Thyroid gland (tissue), 4 donors: ENCODE measurements around the gene SLC66A1.

Source experiments
- POLR2A ChIP-seq, 2 donors: fragments of 450-650 bp; IDR thresholded peaks; one replicate each; pipeline ENCODE4 v1.6.1; 2017; ENCODE audit warnings: antibody characterized with exemption in 2 of 2, mild to moderate bottlenecking in 2 of 2, moderate library complexity in 1 of 2
- TF ChIP-seq, protein P1 (sequence below), 6 experiments: fragments of 200-600 bp in 3 of 6; fragments of 450-650 bp in 3 of 6; sonication (generic) in 3 of 6; IDR thresholded peaks; one replicate each; pipeline ENCODE4 v1.5.1; 2016 to 2019; ENCODE audit warnings: antibody characterized with exemption in 6 of 6, mild to moderate bottlenecking in 2 of 6, inconsistent platforms in 1 of 6, moderate library complexity in 1 of 6

DNA sequence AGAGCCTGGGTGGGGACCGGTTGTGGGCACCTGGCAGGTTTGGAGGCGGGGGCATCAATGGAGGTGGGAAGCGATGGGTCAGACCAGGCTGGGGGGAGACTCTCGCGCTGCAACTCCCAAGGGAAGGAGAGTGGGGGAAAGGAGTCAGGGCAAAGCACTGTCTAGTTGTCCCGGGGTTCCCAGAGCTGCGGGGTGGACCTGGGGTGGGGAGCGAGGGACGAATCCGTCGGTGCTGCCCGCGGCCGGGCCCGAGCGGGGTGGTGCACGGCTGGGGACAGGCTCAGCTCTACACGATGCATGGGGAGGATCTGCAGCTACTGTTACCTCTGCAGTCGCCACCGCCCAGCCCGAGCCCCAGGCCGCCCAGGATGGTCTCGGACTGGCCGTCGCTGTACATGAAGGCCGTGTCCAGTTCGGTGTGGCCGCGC, 609 bp upstream of the SLC66A1 start:
- TF ChIP-seq, protein P1, sequence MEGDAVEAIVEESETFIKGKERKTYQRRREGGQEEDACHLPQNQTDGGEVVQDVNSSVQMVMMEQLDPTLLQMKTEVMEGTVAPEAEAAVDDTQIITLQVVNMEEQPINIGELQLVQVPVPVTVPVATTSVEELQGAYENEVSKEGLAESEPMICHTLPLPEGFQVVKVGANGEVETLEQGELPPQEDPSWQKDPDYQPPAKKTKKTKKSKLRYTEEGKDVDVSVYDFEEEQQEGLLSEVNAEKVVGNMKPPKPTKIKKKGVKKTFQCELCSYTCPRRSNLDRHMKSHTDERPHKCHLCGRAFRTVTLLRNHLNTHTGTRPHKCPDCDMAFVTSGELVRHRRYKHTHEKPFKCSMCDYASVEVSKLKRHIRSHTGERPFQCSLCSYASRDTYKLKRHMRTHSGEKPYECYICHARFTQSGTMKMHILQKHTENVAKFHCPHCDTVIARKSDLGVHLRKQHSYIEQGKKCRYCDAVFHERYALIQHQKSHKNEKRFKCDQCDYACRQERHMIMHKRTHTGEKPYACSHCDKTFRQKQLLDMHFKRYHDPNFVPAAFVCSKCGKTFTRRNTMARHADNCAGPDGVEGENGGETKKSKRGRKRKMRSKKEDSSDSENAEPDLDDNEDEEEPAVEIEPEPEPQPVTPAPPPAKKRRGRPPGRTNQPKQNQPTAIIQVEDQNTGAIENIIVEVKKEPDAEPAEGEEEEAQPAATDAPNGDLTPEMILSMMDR (IDR thresholded peaks at IDR 0.05) = no peak
- TF ChIP-seq POLR2A (IDR thresholded peaks at IDR 0.05) = no peak
